ENCODE measurements around the gene MARF1.

The MARF1 gene

GRCh38 chr16:15602285-15603044 is 40.5 kb downstream of the MARF1 start:
- in situ Hi-C loops (cut with MboI; ENCODE audit: low sequenced_read_pairs), result no loop called here

DNA sequence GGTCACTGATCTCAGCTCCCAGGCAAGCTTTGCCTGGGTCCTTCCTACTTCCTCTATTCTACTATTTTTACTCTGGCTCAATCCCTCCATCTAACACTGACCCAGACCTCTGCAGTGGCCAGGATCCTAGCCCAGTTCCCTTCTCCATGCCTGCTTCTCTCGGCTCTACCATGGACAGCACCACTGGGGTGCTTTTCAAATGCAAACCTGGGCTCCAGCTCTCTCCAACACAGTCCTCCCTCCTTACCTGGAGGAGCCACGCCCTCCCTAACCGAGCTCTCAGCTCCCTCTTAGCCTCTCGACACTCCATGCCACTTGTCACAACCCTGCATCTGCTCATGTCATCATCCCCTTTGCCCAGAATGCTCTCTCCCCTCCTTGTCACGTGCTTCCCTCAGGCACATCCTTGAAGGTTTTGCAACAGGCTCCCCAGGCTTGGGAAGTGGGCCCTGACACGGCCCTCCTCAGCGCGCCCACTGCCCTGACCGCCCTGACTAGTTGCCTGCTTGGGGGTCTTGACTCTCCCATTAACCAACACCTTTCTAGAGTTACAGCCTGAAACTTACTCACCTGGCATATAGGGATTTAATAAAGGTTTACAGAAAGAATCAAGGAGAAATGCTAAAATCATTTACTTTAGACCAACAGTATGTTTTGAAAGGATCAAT is 41.6 kb downstream of the MARF1 start:
- in situ Hi-C loops (cut with MboI; ENCODE audit: low sequenced_read_pairs), result no loop called here

GRCh38 chr16:15599303-15600070 is 43.5 kb downstream of the MARF1 start:
- in situ Hi-C loops (cut with MboI; ENCODE audit: low sequenced_read_pairs), result no loop called here

DNA sequence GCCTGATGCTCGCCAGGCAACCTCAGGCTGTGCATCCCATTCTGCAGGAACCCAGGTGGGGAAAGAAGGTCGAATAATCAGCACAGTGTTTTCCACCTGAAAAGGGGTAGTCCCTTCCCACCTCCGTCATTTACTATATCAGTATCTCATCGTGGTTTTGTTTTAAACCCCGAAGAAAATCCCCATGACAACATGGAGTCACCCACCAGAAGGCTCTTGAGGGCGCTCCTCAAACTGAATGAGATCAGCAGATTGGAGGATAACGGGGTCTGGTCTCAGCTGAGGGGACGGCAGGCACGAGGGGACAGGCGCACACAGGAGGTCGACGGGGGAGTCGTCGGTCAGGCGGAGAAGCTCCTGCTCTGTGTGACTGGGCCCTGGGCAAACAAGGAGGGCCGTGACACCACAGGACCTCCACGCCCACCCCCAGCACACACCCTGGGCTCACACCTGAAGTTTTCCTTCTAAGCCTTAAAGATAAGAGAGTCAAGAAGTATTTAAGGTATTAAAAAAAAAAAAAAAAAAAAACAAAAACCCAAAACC is 44.2 kb downstream of the MARF1 start:
- in situ Hi-C loops (cut with MboI; ENCODE audit: low sequenced_read_pairs), result no loop called here

GRCh38 chr16:15597822-15598647 is 44.9 kb downstream of the MARF1 start:
- in situ Hi-C loops (cut with MboI; ENCODE audit: low sequenced_read_pairs), result no loop called here

- in situ Hi-C loops (cut with MboI; ENCODE audit: low sequenced_read_pairs), result no loop called here
Observed at GRCh38 chr16:15597135-15597534, 45.8 kb downstream of the MARF1 start.

DNA sequence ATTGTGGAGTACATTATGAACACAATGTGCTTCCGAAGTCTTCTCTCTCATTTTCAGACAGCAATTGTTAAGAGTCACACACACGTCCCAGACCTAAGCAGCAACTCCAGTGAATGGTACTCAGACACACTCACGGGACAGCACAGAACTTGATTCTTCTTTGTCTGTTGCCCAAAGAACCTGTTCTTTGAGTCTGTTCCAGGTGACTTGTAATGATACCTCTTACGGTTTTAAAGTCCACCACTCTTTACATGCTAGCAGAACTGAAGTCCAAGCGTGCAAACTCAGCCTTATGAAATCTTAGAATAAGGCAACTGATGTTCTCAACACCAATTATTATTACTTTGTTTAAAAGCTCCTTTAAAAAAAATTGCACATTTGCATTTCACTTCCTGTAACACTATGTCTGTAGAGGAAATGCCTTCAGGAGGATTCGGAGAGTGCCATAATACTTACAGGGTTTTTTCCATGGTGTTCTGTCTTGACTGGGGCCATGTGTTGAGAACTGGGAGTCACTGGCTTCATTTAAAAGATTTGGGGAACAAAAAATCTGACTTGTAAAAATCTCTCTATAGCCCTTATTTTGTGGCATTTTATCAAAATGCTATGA is 48.1 kb downstream of the MARF1 start:
- in situ Hi-C loops (cut with MboI; ENCODE audit: low sequenced_read_pairs), result no loop called here

DNA sequence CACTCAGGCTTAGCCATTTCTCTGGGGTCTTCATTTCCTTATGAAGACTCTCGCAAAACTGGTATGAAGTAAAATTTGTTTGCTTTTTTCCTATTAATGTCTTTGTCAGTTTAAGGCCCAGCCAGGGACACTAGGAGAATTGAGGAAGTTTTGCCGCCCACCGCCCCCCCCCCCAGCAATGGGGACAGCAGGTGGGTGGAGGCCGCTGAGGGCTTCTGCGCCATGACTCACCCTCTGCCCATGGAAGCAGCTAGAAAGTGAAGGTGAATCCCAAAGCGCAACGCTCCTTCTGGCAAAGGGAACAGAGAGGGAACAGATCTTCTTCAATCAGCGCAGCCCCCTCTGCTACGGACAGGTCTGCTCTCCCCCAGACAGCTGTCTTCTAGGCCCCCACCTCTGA is 49.7 kb downstream of the MARF1 start:
- in situ Hi-C loops (cut with MboI; ENCODE audit: low sequenced_read_pairs), result no loop called here

- in situ Hi-C loops (cut with MboI; ENCODE audit: low sequenced_read_pairs), result no loop called here
Observed at GRCh38 chr16:15592324-15592723, 50.6 kb downstream of the MARF1 start.

GRCh38 chr16:15587152-15587825 is 55.7 kb downstream of the MARF1 start:
- in situ Hi-C loops (cut with MboI; ENCODE audit: low sequenced_read_pairs), result no loop called here

- in situ Hi-C loops (cut with MboI; ENCODE audit: low sequenced_read_pairs), result no loop called here
Observed at GRCh38 chr16:15586716-15587115, 56.2 kb downstream of the MARF1 start.

DNA sequence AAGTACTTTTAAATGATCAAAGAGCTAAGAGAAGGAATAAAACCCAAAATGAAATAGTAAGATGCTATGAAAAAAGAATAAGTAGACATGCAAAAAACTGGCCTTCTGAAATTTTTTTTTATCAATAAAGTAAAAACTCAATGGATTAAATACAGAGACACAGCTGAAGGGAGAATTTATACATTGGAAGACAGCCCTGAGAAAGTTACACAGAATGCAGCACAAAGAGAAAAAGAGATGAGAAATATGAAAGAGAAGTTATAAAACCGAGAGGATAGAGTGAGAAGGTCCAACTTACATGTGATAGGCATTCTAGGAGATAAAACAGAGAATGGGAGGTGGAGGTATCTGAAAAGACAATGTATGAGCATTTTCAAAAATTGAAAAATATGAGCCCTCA is 57.0 kb downstream of the MARF1 start:
- in situ Hi-C loops (cut with MboI; ENCODE audit: low sequenced_read_pairs), result no loop called here

GRCh38 chr16:15583526-15583925 is 59.4 kb downstream of the MARF1 start:
- in situ Hi-C loops (cut with MboI; ENCODE audit: low sequenced_read_pairs), result no loop called here

DNA sequence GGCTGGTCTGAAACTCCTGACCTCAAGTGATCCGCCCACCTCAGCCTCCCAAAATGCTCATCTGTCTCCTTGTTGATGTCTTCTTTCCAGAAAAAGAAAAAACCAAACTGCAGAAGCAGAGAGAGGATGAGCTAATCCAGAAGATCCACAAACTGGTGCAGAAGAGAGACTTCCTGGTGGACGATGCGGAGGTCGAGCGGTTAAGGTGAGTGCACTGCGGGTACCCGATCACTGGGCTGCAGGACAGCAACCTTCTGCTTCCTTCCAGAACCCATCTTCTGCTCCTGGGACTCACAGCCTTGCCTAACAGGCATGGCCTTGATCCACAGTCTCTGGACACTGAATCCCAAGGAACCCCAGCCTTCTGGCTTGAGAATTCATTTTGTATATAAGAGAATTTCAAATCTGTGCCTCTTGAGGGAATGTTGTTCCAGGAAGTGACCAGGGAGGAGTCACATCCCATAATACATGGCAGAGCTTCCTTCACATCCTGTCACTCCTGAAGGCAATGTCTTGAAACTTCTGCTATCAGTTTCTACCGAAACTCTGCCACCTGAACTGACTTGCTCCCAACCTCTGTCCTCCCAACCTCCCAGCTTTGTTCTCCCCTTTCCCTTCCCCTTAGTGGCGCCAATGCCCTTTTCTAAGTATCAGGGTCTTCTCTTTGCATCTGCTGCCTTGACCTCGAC is 61.7 kb downstream of the MARF1 start:
- in situ Hi-C loops (cut with MboI; ENCODE audit: low sequenced_read_pairs), result no loop called here

GRCh38 chr16:15578824-15579223 is 64.1 kb downstream of the MARF1 start:
- in situ Hi-C loops (cut with MboI; ENCODE audit: low sequenced_read_pairs), result no loop called here

GRCh38 chr16:15576960-15577958 is 65.7 kb downstream of the MARF1 start:
- in situ Hi-C loops (cut with MboI; ENCODE audit: low sequenced_read_pairs), result no loop called here

DNA sequence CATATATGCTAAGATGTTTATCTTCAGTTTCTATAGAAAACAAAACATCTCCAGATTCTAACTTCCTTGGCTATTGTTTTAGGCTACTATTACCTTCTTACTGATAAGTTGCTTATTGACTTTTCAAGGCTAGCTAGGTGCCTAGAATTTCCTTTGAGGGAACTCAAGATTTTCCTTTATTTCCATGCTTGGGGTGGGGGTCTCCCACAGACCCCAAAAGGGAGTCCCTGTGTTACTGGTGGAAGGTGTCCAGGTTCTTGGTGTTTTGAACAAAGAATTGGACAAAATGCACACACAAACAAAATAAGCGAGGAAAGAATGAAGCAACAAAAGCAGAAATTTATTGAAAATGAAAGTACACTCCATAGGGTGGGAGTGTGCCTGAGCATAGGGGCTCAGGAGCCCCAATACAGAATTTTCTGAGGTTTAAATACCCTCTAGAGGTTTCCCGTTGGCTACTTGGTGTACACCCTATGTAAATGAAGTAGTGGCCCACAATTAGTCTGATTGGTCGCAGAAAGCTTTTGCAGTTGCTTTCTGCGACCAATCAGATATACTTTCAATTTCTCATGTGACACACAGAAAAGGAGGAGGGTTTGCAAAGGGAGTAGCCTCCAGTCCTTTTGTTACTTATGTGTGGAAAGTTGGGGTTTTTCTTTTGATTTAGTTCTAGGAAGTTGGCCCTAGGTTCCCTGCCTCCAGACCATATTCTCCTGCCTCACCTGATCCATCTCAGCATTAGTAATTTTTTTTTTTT is 67.5 kb downstream of the MARF1 start:
- in situ Hi-C loops (cut with MboI; ENCODE audit: low sequenced_read_pairs), result no loop called here
